WERI-Rb-1 (cell line): ENCODE results near the gene FOSL1.
A peak's percentile ranks its signal among the peaks of the same experiment; 100 is the strongest.

Source experiments
- DNase-seq: peaks from one replicate; pipeline ENCODE4 v3.0.0-alpha.2; 2020
- H3K27ac ChIP-seq: fragments of 250-450 bp; sonication (Bioruptor Pico); 2 replicates; pipeline ENCODE4 v1.5.1; 2020; ENCODE audit warnings: mild to moderate bottlenecking, moderate library complexity
- H3K27me3 ChIP-seq: fragments of 250-450 bp; sonication (Bioruptor Pico); 2 replicates; pipeline ENCODE4 v1.5.1; 2021; ENCODE audit warnings: mild to moderate bottlenecking, low read depth, moderate library complexity; ENCODE audit not compliant: insufficient read depth, severe bottlenecking
- H3K36me3 ChIP-seq: fragments of 250-450 bp; sonication (Bioruptor Pico); 2 replicates; pipeline ENCODE4 v1.5.1; 2020; ENCODE audit warnings: mild to moderate bottlenecking, moderate library complexity
- H3K4me3 ChIP-seq: 2 replicates; pipeline ENCODE4 v1.5.1; 2011; ENCODE audit warnings: low read depth, mild to moderate bottlenecking, control low read depth, low read length
- H3K9me3 ChIP-seq: fragments of 250-450 bp; sonication (Bioruptor Pico); 2 replicates; pipeline ENCODE4 v1.5.1; 2021; ENCODE audit warnings: mild to moderate bottlenecking, moderate library complexity; ENCODE audit not compliant: severe bottlenecking
- TF ChIP-seq, protein P1 (sequence below): IDR thresholded peaks from 2 replicates; pipeline ENCODE4 v1.5.1; 2011; ENCODE audit warnings: low read depth, mild to moderate bottlenecking, control low read depth, inconsistent platforms, low read length

The FOSL1 gene

GRCh38 chr11:65887723-65888162 is 12.4 kb downstream of the FOSL1 start:
- H3K27me3 ChIP-seq = no peaks in the 10 kb centered on the region
- DNase-seq = no peak
- H3K27ac ChIP-seq = peak overlapping the region; percentile 86
- peak overlapping the region; percentile 86 for H3K4me3 ChIP-seq
- H3K36me3 ChIP-seq = peaks cover 44% of the 10 kb centered on the region
- H3K9me3 ChIP-seq = no peaks in the 10 kb centered on the region
- TF ChIP-seq, protein P1, sequence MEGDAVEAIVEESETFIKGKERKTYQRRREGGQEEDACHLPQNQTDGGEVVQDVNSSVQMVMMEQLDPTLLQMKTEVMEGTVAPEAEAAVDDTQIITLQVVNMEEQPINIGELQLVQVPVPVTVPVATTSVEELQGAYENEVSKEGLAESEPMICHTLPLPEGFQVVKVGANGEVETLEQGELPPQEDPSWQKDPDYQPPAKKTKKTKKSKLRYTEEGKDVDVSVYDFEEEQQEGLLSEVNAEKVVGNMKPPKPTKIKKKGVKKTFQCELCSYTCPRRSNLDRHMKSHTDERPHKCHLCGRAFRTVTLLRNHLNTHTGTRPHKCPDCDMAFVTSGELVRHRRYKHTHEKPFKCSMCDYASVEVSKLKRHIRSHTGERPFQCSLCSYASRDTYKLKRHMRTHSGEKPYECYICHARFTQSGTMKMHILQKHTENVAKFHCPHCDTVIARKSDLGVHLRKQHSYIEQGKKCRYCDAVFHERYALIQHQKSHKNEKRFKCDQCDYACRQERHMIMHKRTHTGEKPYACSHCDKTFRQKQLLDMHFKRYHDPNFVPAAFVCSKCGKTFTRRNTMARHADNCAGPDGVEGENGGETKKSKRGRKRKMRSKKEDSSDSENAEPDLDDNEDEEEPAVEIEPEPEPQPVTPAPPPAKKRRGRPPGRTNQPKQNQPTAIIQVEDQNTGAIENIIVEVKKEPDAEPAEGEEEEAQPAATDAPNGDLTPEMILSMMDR = no peak

GRCh38 chr11:65886826-65887722 is 13.1 kb downstream of the FOSL1 start:
- H3K4me3 ChIP-seq = peak overlapping the region; percentile 86
- no peaks in the 10 kb centered on the region for H3K27me3 ChIP-seq
- DNase-seq = no peak
- TF ChIP-seq, protein P1 = no peak
- no peaks in the 10 kb centered on the region for H3K9me3 ChIP-seq
- peaks cover 50% of the 10 kb centered on the region for H3K36me3 ChIP-seq
- H3K27ac ChIP-seq = peak overlapping the region; percentile 86; the same call in 1 of the 2 replicates

DNA sequence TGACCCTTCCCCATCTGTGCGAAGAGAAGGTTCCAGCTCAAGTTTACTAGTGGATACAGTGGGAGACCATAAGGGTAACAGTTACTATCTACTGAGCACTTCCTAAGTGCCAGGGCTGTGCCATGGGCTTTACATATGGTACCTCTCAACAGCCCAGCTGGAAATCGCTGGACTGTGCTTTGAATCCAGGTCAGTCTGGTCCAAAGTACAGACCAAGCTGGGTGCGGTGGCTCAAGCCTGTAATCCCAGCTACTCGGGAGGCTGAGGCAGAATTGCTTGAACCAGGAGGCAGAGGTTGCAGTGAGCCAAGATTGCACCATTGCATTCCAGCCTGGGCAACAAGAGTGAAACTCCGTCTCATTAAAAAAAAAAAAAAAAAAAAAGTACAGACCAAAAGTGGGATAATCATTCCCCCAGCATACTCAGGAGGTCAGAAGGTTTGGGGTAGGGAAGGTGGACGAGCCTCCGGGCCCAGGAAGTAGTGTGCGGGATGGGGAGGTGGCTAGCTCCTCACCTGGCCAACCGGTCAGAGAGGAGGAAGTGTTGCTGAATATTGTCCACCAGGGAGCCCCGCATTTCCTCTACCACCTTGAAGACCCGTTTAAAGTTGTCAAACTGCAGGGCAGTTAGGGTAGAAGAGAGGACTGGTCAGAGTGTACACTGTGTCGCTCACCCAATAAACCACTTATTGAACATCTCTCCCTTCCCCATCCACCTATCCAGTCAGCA is 14.2 kb downstream of the FOSL1 start:
- TF ChIP-seq, protein P1 = no peak
- Histone ChIP-seq H3K36me3 (peaks cover 52% of the 10 kb centered on the region), H3K9me3 (no peaks in the 10 kb centered on the region), H3K27me3 (no peaks in the 10 kb centered on the region), H3K4me3 (no peak overlapping the region), H3K27ac (no peak overlapping the region)
- no peak for DNase-seq

GRCh38 chr11:65885231-65885630 is 15.0 kb downstream of the FOSL1 start:
- TF ChIP-seq, protein P1 = no peak
- Histone ChIP-seq H3K9me3 (no peaks in the 10 kb centered on the region), H3K4me3 (no peak overlapping the region), H3K27ac (no peak overlapping the region), H3K27me3 (no peaks in the 10 kb centered on the region), H3K36me3 (peaks cover 52% of the 10 kb centered on the region)
- DNase-seq = no peak

GRCh38 chr11:65884716-65885092 is 15.5 kb downstream of the FOSL1 start:
- Histone ChIP-seq H3K27ac (no peak overlapping the region), H3K9me3 (no peaks in the 10 kb centered on the region), H3K36me3 (peaks cover 52% of the 10 kb centered on the region), H3K4me3 (no peak overlapping the region), H3K27me3 (no peaks in the 10 kb centered on the region)
- TF ChIP-seq, protein P1 = peak; percentile 99
- peak; percentile 80 for DNase-seq
